ENCODE data around the gene CDRT15L2.
"Not testable (repeated sequence)": the region's sequence is repeated elsewhere in the genome, so short reads cannot be mapped to it uniquely, and the experiment has no call there.

CDRT15L2 gene

DNA sequence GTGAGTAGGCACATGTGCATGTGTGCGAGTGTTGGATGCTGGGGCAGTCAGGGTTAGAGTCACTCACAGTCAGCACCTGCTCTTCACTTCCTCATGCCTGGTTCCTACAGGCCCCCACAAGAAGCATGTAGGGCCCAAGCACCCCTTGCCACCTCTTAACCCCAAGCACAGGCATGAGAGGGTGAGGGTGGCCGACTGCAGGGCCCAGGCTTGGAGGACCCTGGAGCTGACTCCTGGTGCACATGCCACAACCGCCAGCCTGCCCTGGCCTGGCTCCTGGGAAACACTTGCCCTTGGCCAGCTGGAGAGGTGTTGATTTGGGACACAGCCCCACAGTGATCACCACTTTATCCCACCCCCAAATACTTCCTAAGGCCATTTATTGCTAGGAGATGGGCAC lies 16.9 kb upstream of the CDRT15L2 start:
- H3K9me3 Mint-ChIP-seq, result no peaks in the 10 kb centered on the region
- peaks cover 6% of the 10 kb centered on the region for H3K27me3 Mint-ChIP-seq (ENCODE audit: low read depth)
- H3K27ac Mint-ChIP-seq, result no peak overlapping the region
- no peaks in the 10 kb centered on the region for H3K4me1 Mint-ChIP-seq (ENCODE audit: low read depth)
- H3K36me3 Mint-ChIP-seq (ENCODE audit: low read depth), result no peaks in the 10 kb centered on the region
- no peak overlapping the region for H3K4me3 Mint-ChIP-seq
- DNase-seq (ENCODE audit: low spot score), result no peak

- H3K4me1 Mint-ChIP-seq (ENCODE audit: low read depth); DNase-seq (ENCODE audit: low spot score); H3K9me3 Mint-ChIP-seq; H3K27me3 Mint-ChIP-seq (ENCODE audit: low read depth); H3K36me3 Mint-ChIP-seq (ENCODE audit: low read depth); H3K27ac Mint-ChIP-seq; H3K4me3 Mint-ChIP-seq: not testable (repeated sequence)
Observed at GRCh38 chr17:20565245-20565644, 14.3 kb upstream of the CDRT15L2 start.

DNA sequence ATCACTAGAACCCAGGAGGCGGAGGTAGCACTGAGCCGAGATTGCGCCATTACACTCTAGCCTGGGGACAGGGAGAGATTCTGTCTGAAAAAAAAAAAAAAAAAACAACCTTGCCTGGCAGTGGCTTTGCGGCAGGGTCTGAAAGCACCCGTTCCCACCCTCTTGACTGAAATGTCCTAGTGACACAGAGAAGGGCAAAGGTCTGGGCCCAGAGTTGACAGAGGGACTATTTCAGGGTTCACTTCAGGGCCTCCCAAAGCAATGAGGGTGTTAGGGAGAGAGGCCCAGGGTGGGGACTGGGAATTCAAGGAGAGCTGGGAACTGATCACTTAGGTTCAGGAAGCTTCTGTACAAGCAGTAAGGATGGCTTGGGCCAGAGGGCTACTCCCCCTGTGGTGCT lies 13.8 kb upstream of the CDRT15L2 start:
- Mint-ChIP-seq H3K9me3 (no peaks in the 10 kb centered on the region), H3K4me3 (no peak overlapping the region), H3K4me1 (ENCODE audit: low read depth) (no peaks in the 10 kb centered on the region), H3K27me3 (ENCODE audit: low read depth) (peaks cover 4% of the 10 kb centered on the region), H3K27ac (no peak overlapping the region), H3K36me3 (ENCODE audit: low read depth) (no peaks in the 10 kb centered on the region)
- DNase-seq (ENCODE audit: low spot score), result no peak

- not testable (repeated sequence) for H3K27ac Mint-ChIP-seq
Observed at GRCh38 chr17:20566736-20567135, 12.8 kb upstream of the CDRT15L2 start.

DNA sequence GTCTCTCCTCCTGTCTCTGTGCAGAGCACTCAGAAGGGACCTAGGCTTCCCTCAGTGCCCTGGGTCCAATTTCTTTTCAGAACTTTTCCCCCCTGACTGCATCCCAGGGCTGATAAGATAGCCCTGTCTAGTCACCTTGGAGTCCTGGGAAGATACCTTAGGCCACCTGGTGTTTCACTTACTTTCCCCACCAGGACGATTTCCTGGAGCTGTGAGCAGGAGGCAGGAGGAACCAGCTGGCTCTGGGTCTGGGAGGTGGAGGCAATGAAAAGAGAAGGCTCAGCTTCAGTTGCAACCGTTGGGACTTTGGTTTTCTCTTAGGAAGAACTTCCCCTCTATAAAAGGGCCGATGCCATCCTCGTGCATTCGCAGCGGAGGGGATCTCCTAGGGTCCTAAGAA lies 12.1 kb upstream of the CDRT15L2 start:
- not testable (repeated sequence) for H3K4me3 Mint-ChIP-seq; H3K27ac Mint-ChIP-seq; H3K36me3 Mint-ChIP-seq (ENCODE audit: low read depth); H3K27me3 Mint-ChIP-seq (ENCODE audit: low read depth); DNase-seq (ENCODE audit: low spot score); H3K9me3 Mint-ChIP-seq; H3K4me1 Mint-ChIP-seq (ENCODE audit: low read depth)

More at GRCh38 chr17:20566736-20567135, 12.8 kb upstream of the CDRT15L2 start:
- H3K27me3 Mint-ChIP-seq (ENCODE audit: low read depth); H3K9me3 Mint-ChIP-seq; H3K36me3 Mint-ChIP-seq (ENCODE audit: low read depth); H3K4me1 Mint-ChIP-seq (ENCODE audit: low read depth); H3K4me3 Mint-ChIP-seq; DNase-seq (ENCODE audit: low spot score): not testable (repeated sequence)

GRCh38 chr17:20568604-20569003 lies 10.9 kb upstream of the CDRT15L2 start:
- not testable (repeated sequence) for H3K36me3 Mint-ChIP-seq (ENCODE audit: low read depth); DNase-seq (ENCODE audit: low spot score); H3K4me3 Mint-ChIP-seq; H3K4me1 Mint-ChIP-seq (ENCODE audit: low read depth); H3K27ac Mint-ChIP-seq; H3K9me3 Mint-ChIP-seq; H3K27me3 Mint-ChIP-seq (ENCODE audit: low read depth)

- not testable (repeated sequence) for DNase-seq (ENCODE audit: low spot score); H3K4me1 Mint-ChIP-seq (ENCODE audit: low read depth); H3K9me3 Mint-ChIP-seq; H3K27me3 Mint-ChIP-seq (ENCODE audit: low read depth); H3K36me3 Mint-ChIP-seq (ENCODE audit: low read depth); H3K27ac Mint-ChIP-seq; H3K4me3 Mint-ChIP-seq
Observed at GRCh38 chr17:20571653-20572052, 7.9 kb upstream of the CDRT15L2 start.

DNA sequence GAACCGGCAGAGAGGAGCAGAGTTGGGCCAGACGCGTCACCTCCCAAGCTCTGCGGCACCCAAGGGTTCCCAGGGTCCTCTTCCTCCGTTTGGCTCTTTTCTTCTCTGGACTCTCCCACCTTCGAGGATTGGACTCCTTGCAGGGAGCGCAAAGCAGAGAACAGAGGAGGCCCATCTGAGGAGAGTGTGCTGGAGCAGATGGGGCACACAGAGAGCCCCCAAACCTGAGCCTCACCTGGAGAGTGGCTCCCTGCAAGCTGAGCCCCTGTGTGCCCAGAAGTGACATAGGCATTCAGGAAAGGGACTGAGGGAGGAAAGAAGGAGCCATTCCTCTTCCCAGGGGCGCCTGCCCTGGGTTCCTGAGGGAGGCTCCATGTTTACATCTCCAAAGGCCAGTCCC lies 6.3 kb upstream of the CDRT15L2 start:
- H3K36me3 Mint-ChIP-seq (ENCODE audit: low read depth); H3K4me3 Mint-ChIP-seq; H3K4me1 Mint-ChIP-seq (ENCODE audit: low read depth); H3K27me3 Mint-ChIP-seq (ENCODE audit: low read depth); DNase-seq (ENCODE audit: low spot score); H3K27ac Mint-ChIP-seq; H3K9me3 Mint-ChIP-seq: not testable (repeated sequence)

- not testable (repeated sequence) for H3K36me3 Mint-ChIP-seq (ENCODE audit: low read depth); H3K4me3 Mint-ChIP-seq; H3K27me3 Mint-ChIP-seq (ENCODE audit: low read depth)
Observed at GRCh38 chr17:20575071-20575470, 4.5 kb upstream of the CDRT15L2 start.

GRCh38 chr17:20583891-20584577 lies 4.5 kb downstream of the CDRT15L2 start:
- H3K27me3 Mint-ChIP-seq (ENCODE audit: low read depth); H3K27ac Mint-ChIP-seq; H3K4me3 Mint-ChIP-seq; DNase-seq (ENCODE audit: low spot score); H3K36me3 Mint-ChIP-seq (ENCODE audit: low read depth); H3K9me3 Mint-ChIP-seq; H3K4me1 Mint-ChIP-seq (ENCODE audit: low read depth): not testable (repeated sequence)

More at GRCh38 chr17:20575071-20575470, 4.5 kb upstream of the CDRT15L2 start:
- not testable (repeated sequence) for H3K9me3 Mint-ChIP-seq; H3K4me1 Mint-ChIP-seq (ENCODE audit: low read depth); H3K27ac Mint-ChIP-seq; DNase-seq (ENCODE audit: low spot score)

DNA sequence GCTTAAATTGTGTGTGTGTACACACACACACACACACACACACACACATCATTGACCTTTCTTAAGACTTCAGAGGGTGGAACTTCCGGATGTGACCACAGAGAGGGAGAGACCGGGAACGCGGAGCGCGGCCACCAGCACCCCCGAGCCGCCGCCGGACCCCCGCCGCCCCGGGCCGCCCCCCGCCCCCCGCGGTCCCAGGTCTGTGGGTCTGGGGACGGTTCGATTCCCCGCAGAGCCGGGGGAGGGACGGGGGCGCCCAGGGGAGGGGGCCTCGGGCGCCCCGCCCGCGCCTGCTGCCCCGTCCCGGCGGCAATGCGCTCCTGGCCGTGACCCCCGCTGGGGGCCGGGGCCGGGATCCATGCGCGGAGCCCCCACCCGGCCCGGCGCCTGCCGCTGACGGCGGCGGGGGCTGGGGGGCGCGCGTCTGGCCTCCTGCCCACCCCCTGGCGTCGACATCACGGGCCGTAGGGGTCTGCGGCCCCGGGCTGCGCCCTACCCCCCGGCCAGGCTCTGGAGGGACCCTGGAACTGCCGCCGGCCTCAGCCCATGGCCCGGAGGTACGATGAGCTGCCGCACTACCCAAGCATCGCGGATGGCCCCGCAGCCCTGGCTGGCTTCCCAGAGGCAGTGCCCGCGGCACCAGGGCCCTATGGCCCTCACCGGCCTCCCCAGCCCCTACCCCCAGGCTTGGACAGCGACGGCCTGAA lies 9.4 kb downstream of the CDRT15L2 start:
- not testable (repeated sequence) for H3K4me1 Mint-ChIP-seq (ENCODE audit: low read depth); H3K27ac Mint-ChIP-seq; H3K4me3 Mint-ChIP-seq; DNase-seq (ENCODE audit: low spot score); H3K9me3 Mint-ChIP-seq; H3K36me3 Mint-ChIP-seq (ENCODE audit: low read depth)
- H3K27me3 Mint-ChIP-seq (ENCODE audit: low read depth), result peaks cover 16% of the 10 kb centered on the region

DNA sequence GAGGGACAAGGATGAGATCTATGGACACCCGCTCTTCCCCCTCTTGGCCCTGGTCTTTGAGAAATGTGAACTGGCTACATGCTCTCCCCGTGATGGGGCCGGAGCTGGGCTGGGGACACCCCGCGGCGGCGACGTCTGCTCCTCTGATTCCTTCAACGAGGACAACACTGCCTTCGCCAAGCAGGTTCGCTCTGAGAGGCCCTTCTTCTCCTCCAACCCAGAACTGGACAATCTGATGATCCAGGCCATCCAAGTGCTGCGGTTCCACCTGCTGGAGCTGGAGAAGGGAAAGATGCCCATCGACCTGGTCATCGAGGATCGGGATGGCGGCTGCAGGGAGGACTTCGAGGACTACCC lies 9.9 kb downstream of the CDRT15L2 start:
- H3K4me1 Mint-ChIP-seq (ENCODE audit: low read depth); H3K27ac Mint-ChIP-seq; H3K9me3 Mint-ChIP-seq; H3K36me3 Mint-ChIP-seq (ENCODE audit: low read depth); DNase-seq (ENCODE audit: low spot score); H3K4me3 Mint-ChIP-seq: not testable (repeated sequence)
- peaks cover 16% of the 10 kb centered on the region for H3K27me3 Mint-ChIP-seq (ENCODE audit: low read depth)

DNA sequence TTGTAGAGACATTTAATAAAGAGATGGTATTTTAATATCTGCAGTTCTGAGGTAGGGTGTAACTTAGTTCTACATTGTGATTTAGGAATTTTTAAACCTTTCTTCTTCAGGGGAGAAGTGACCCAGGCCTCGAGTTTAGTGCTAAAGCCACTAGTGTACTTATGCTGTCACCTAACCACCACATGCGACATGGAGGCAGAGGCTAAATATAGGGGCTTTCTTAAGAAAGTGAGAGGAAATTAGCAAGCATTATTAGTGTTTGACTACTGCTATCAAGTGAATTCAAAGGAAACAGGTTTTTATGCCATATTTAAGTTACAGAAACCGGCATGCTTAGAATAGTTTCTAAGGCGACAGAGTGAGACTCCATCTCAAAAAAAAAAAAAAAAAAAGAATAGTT lies 11.5 kb downstream of the CDRT15L2 start:
- peaks cover 18% of the 10 kb centered on the region for H3K27me3 Mint-ChIP-seq (ENCODE audit: low read depth)
- H3K27ac Mint-ChIP-seq; H3K9me3 Mint-ChIP-seq; DNase-seq (ENCODE audit: low spot score); H3K36me3 Mint-ChIP-seq (ENCODE audit: low read depth); H3K4me1 Mint-ChIP-seq (ENCODE audit: low read depth); H3K4me3 Mint-ChIP-seq: not testable (repeated sequence)

GRCh38 chr17:20605568-20605967 lies 26.0 kb downstream of the CDRT15L2 start:
- not testable (repeated sequence) for H3K27me3 Mint-ChIP-seq (ENCODE audit: low read depth); H3K27ac Mint-ChIP-seq; DNase-seq (ENCODE audit: low spot score); H3K36me3 Mint-ChIP-seq (ENCODE audit: low read depth); H3K4me3 Mint-ChIP-seq; H3K4me1 Mint-ChIP-seq (ENCODE audit: low read depth); H3K9me3 Mint-ChIP-seq

DNA sequence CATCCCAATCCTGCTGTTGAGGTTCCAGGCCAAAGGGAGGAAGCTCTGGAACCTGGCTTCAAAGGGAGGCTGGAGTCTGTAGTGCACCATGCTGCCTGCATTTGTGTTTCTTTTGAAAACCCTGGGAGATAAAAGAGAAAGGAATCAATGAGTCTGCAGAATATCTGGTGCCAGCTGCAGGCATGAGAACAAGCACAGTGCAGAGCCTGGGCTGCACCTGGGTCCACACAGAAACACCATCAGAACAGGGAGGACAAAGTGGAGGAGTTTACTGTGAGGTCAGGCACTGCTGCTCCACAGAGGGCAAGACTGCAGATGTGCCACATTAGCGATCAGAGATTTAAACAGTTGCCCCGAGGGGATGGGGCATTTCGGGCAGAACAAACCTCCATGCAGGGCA lies 30.0 kb downstream of the CDRT15L2 start:
- H3K36me3 Mint-ChIP-seq (ENCODE audit: low read depth); H3K9me3 Mint-ChIP-seq; DNase-seq (ENCODE audit: low spot score); H3K4me3 Mint-ChIP-seq; H3K27ac Mint-ChIP-seq; H3K27me3 Mint-ChIP-seq (ENCODE audit: low read depth); H3K4me1 Mint-ChIP-seq (ENCODE audit: low read depth): not testable (repeated sequence)
